Common myeloid progenitor, CD34-positive (primary cell): ENCODE measurements around the gene S100A8.
"Not testable (repeated sequence)": the region's sequence is repeated elsewhere in the genome, so short reads cannot be mapped to it uniquely, and the experiment has no call there.

ENCODE experiments used
- CTCF ChIA-PET: fragments of 350-600 bp; sonication (Branson Sonifier 250); formaldehyde crosslinking; loops from one replicate; lab custom pipeline; 2021; ENCODE audit warnings: antibody characterized with exemption; lab: Charles Lee
- POLR2A ChIA-PET: fragments of 350-600 bp; sonication (Branson Sonifier 250); formaldehyde crosslinking; loops from one replicate; lab custom pipeline; 2021; ENCODE audit warnings: antibody characterized with exemption; lab: Charles Lee
- DNase-seq, 3 donors: peaks; one replicate each; pipeline versions ENCODE4 v3.0.0 to v3.0.0-alpha.2; 2013
- H3K27ac ChIP-seq, 2 experiments: 1 replicate in 1 of 2; 2 replicates in 1 of 2; pipeline ENCODE4 v1.7.0; 2013; ENCODE audit warnings: inconsistent platforms in 2 of 2, low read length in 2 of 2, mild to moderate bottlenecking in 2 of 2, low read depth in 1 of 2, moderate library complexity in 1 of 2; ENCODE audit not compliant: severe bottlenecking in 2 of 2, insufficient read depth in 1 of 2, poor library complexity in 1 of 2
- H3K27me3 ChIP-seq, 5 experiments: replicated peaks in 2 of 5; 1 replicate in 3 of 5; 2 replicates in 2 of 5; pipeline versions ENCODE4 v1.6.1 to v1.7.0; 2013; ENCODE audit warnings: low read length in 4 of 5, mild to moderate bottlenecking in 2 of 5, moderate library complexity in 2 of 5, inconsistent platforms in 1 of 5; ENCODE audit not compliant: insufficient read depth in 5 of 5, control insufficient read depth in 4 of 5
- H3K36me3 ChIP-seq, 4 experiments: 1 replicate in 2 of 4; 2 replicates in 2 of 4; pipeline versions ENCODE4 v1.6.1 to v1.7.0; 2013; ENCODE audit warnings: low read length in 3 of 4, control low read depth in 1 of 4, mild to moderate bottlenecking in 1 of 4; ENCODE audit not compliant: control insufficient read depth in 4 of 4, insufficient read depth in 4 of 4
- H3K4me1 ChIP-seq, 4 experiments: 1 replicate in 3 of 4; 2 replicates in 1 of 4; pipeline versions ENCODE4 v1.6.1 to v1.7.1; 2013; ENCODE audit warnings: low read length in 3 of 4, mild to moderate bottlenecking in 3 of 4, control low read depth in 1 of 4, inconsistent platforms in 1 of 4, moderate library complexity in 1 of 4; ENCODE audit not compliant: control insufficient read depth in 4 of 4, insufficient read depth in 4 of 4; ENCODE audit errors: control extremely low read depth in 1 of 4
- H3K4me3 ChIP-seq, 7 experiments: 1 replicate in 4 of 7; 2 replicates in 3 of 7; pipeline versions ENCODE4 v1.5.1 to v1.7.0; 2013; ENCODE audit warnings: mild to moderate bottlenecking in 7 of 7, low read length in 6 of 7, moderate library complexity in 6 of 7, inconsistent platforms in 2 of 7, low read depth in 2 of 7, control low read depth in 1 of 7; ENCODE audit not compliant: insufficient read depth in 4 of 7, control insufficient read depth in 1 of 7; ENCODE audit errors: extremely low read depth in 1 of 7
- H3K9me3 ChIP-seq, 5 experiments: 1 replicate in 4 of 5; 2 replicates in 1 of 5; pipeline versions ENCODE4 v1.6.1 to v1.7.1; 2013; ENCODE audit warnings: low read length in 4 of 5, mild to moderate bottlenecking in 2 of 5, inconsistent platforms in 1 of 5, low read depth in 1 of 5, moderate library complexity in 1 of 5; ENCODE audit not compliant: control insufficient read depth in 4 of 5, insufficient read depth in 2 of 5; ENCODE audit errors: control extremely low read depth in 1 of 5
- WGBS: methylation state at CpG from one replicate; pipeline ENCODE4 v1.1.5; 2013; ENCODE audit not compliant: insufficient coverage; 5-methylcytosine and 5-hydroxymethylcytosine counted together

Gene S100A8

GRCh38 chr1:153349363-153350320 is 41.2 kb downstream of the S100A8 start:
- POLR2A ChIA-PET: no interaction called here
- 80% methylated on average over 13 of the region's 17 CpGs for WGBS
- no peak for DNase-seq

GRCh38 chr1:153348511-153349362 is 42.1 kb downstream of the S100A8 start, which contains the start of gene PGLYRP4:
Gene PGLYRP4 (minus strand): TSS chr1:153348841. CDS start chr1:153347932, 909 bp downstream.
- 73% methylated on average over 8 of the region's 10 CpGs for WGBS
- Histone ChIP-seq H3K9me3 (no peaks in the 10 kb centered on the region), H3K27ac (no peak within 1 kb of the TSS), H3K4me3 (no peak within 1 kb of the TSS), H3K4me1 (peaks cover 10 to 36% (median 29%) of the 10 kb centered on the region in 4 experiments), H3K27me3 (no peaks in the 10 kb centered on the region), H3K36me3 (no peaks in the 10 kb centered on the region)
- POLR2A ChIA-PET: no interaction called here
- CTCF ChIA-PET: interaction anchor here (0.6 to 8.5 kb wide), 9 partner anchors 9 to 223 kb away, joined by 3 to 199 read pairs (median 4); no protein-coding TSS in a partner anchor
- DNase-seq: no peak

More at GRCh38 chr1:153349363-153350320, 41.2 kb downstream of the S100A8 start:
- H3K27me3 ChIP-seq: no peaks in the 10 kb centered on the region
- H3K4me1 ChIP-seq: peaks cover 10 to 27% (median 20%) of the 10 kb centered on the region in 4 experiments
- H3K27ac ChIP-seq: no peak overlapping the region
- no peak overlapping the region for H3K4me3 ChIP-seq
- CTCF ChIA-PET: interaction anchor here (1.2 to 9.1 kb wide), 6 partner anchors 13 to 152 kb away, joined by 4 to 199 read pairs (median 5); no protein-coding TSS in a partner anchor
- H3K36me3 ChIP-seq: no peaks in the 10 kb centered on the region
- no peaks in the 10 kb centered on the region for H3K9me3 ChIP-seq

- Histone ChIP-seq H3K9me3 (no peaks in the 10 kb centered on the region), H3K27me3 (no peaks in the 10 kb centered on the region), H3K36me3 (no peaks in the 10 kb centered on the region), H3K27ac (no peak overlapping the region), H3K4me3 (no peak overlapping the region), H3K4me1 (peaks cover 17 to 45% (median 38%) of the 10 kb centered on the region in 4 experiments)
- ChIA-PET CTCF (interaction anchor here (0.8 to 8.5 kb wide), 5 partner anchors 10 to 224 kb away, joined by 3 to 199 read pairs (median 3); partner anchors contain the start of gene S100A9), POLR2A (no interaction called here)
- WGBS: 82% methylated on average over 6 of the region's 7 CpGs
- no peak for DNase-seq
These were observed 43.0 kb downstream of the S100A8 start for GRCh38 chr1:153347856-153348255.

- DNase-seq, H3K36me3 ChIP-seq, H3K9me3 ChIP-seq, H3K27me3 ChIP-seq, H3K4me3 ChIP-seq, POLR2A ChIA-PET, H3K27ac ChIP-seq: not testable (repeated sequence)
- H3K4me1 ChIP-seq: peaks cover 25 to 53% (median 46%) of the 10 kb centered on the region in 4 experiments
- WGBS: 100% methylated on average over 4 of the region's 14 CpGs
- CTCF ChIA-PET: interaction anchor here (1.6 to 2.0 kb wide), 2 partner anchors 11 to 148 kb away, joined by 3 to 8 read pairs; partner anchors contain the start of gene S100A9
These were observed 43.8 kb downstream of the S100A8 start for GRCh38 chr1:153347049-153347448.

- ChIA-PET CTCF (interaction anchor here (1.2 to 2.0 kb wide), 4 partner anchors 12 to 164 kb away, joined by 3 to 8 read pairs (median 4); partner anchors contain the start of gene S100A9), POLR2A (no interaction called here)
- Histone ChIP-seq H3K4me1 (peaks cover 25 to 62% (median 52%) of the 10 kb centered on the region in 4 experiments), H3K27me3 (no peaks in the 10 kb centered on the region), H3K36me3 (no peaks in the 10 kb centered on the region), H3K27ac (no peak overlapping the region), H3K9me3 (no peaks in the 10 kb centered on the region), H3K4me3 (peak overlapping the region in 1 of 7 experiments; percentile 41)
- peak in 2 of 3 donors; percentile 54 to 61 for DNase-seq
- 0% methylated on average over 2 of the region's 6 CpGs for WGBS
These were observed 44.7 kb downstream of the S100A8 start for GRCh38 chr1:153346077-153346723.
